OCI-LY1 (cell line): ENCODE results near the gene KRTAP10-8.
"Not testable (repeated sequence)": the region's sequence is repeated elsewhere in the genome, so short reads cannot be mapped to it uniquely, and the experiment has no call there.

Source experiments
- H2AFZ ChIP-seq: fragments of 200-600 bp; sonication (generic), shearing (Covaris generic); 2 replicates; pipeline ENCODE4 v1.6.0; 2014; ENCODE audit warnings: antibody characterized with exemption, mild to moderate bottlenecking, low read length
- H3F3A ChIP-seq: fragments of 200-600 bp; sonication (generic), shearing (Covaris generic); 2 replicates; pipeline ENCODE4 v1.6.0; 2014; ENCODE audit warnings: mild to moderate bottlenecking, antibody characterized with exemption, low read length, moderate library complexity; ENCODE audit not compliant: insufficient read depth
- H3K27ac ChIP-seq: fragments of 200-600 bp; sonication (generic); 2 replicates; pipeline ENCODE4 v1.5.1; 2014; ENCODE audit warnings: low read length, mixed run types, mild to moderate bottlenecking, low read depth; ENCODE audit not compliant: poor library complexity, severe bottlenecking
- H3K27me3 ChIP-seq: fragments of 200-600 bp; sonication (generic); 2 replicates; pipeline ENCODE4 v1.6.0; 2014; ENCODE audit warnings: antibody characterized with exemption, mild to moderate bottlenecking, low read length, moderate library complexity; ENCODE audit not compliant: insufficient read depth
- H3K36me3 ChIP-seq: fragments of 200-600 bp; sonication (generic); 2 replicates; pipeline ENCODE4 v1.6.1; 2014; ENCODE audit warnings: mild to moderate bottlenecking, antibody characterized with exemption, low read length, moderate library complexity, mixed read lengths; ENCODE audit not compliant: insufficient read depth
- H3K4me1 ChIP-seq: fragments of 200-600 bp; sonication (generic); 2 replicates; pipeline ENCODE4 v1.5.1; 2014; ENCODE audit warnings: mild to moderate bottlenecking, low read length, moderate library complexity; ENCODE audit not compliant: insufficient read depth, severe bottlenecking
- H3K4me2 ChIP-seq: fragments of 200-600 bp; sonication (generic), shearing (Covaris generic); 2 replicates; pipeline ENCODE4 v1.6.1; 2014; ENCODE audit warnings: low read length
- H3K4me3 ChIP-seq: fragments of 200-600 bp; sonication (generic); 2 replicates; pipeline ENCODE4 v1.5.1; 2014; ENCODE audit warnings: low read length, low read depth, mild to moderate bottlenecking, mixed read lengths; ENCODE audit not compliant: poor library complexity, severe bottlenecking
- H3K79me2 ChIP-seq: fragments of 200-600 bp; shearing (Covaris generic); 2 replicates; pipeline ENCODE4 v1.6.1; 2016; ENCODE audit warnings: mixed run types, low read length, mixed read lengths; ENCODE audit not compliant: insufficient read depth
- H3K9ac ChIP-seq: fragments of 200-600 bp; sonication (generic), shearing (Covaris generic); 2 replicates; pipeline ENCODE4 v1.6.1; 2014; ENCODE audit warnings: mild to moderate bottlenecking, low read length, mixed read lengths
- H3K9me2 ChIP-seq: fragments of 200-600 bp; sonication (generic), shearing (Covaris generic); 2 replicates; pipeline ENCODE4 v1.6.1; 2014; ENCODE audit warnings: low read depth, mild to moderate bottlenecking, low read length, mixed read lengths
- H3K9me3 ChIP-seq: fragments of 200-600 bp; shearing (Covaris generic); 2 replicates; pipeline ENCODE4 v1.6.1; 2014; ENCODE audit warnings: low read length, mixed read lengths
- H4K20me1 ChIP-seq: fragments of 200-600 bp; sonication (generic), shearing (Covaris generic); 2 replicates; pipeline ENCODE4 v1.6.0; 2016; ENCODE audit warnings: mild to moderate bottlenecking, low read length; ENCODE audit not compliant: insufficient read depth
- EZH2 ChIP-seq: fragments of 200-600 bp; sonication (generic), shearing (Covaris generic); IDR thresholded peaks from 2 replicates; pipeline ENCODE4 v1.8.0; 2017; ENCODE audit warnings: borderline replicate concordance, mixed run types, mild to moderate bottlenecking, antibody characterized with exemption, low read length, moderate library complexity, mixed read lengths
- TF ChIP-seq, protein P1 (sequence below): fragments of 200-600 bp; sonication (generic), shearing (Covaris generic); IDR thresholded peaks from 2 replicates; pipeline ENCODE4 v1.5.1; 2017; ENCODE audit warnings: mild to moderate bottlenecking, antibody characterized with exemption, low read length, moderate library complexity, mixed read lengths

KRTAP10-8 gene

DNA sequence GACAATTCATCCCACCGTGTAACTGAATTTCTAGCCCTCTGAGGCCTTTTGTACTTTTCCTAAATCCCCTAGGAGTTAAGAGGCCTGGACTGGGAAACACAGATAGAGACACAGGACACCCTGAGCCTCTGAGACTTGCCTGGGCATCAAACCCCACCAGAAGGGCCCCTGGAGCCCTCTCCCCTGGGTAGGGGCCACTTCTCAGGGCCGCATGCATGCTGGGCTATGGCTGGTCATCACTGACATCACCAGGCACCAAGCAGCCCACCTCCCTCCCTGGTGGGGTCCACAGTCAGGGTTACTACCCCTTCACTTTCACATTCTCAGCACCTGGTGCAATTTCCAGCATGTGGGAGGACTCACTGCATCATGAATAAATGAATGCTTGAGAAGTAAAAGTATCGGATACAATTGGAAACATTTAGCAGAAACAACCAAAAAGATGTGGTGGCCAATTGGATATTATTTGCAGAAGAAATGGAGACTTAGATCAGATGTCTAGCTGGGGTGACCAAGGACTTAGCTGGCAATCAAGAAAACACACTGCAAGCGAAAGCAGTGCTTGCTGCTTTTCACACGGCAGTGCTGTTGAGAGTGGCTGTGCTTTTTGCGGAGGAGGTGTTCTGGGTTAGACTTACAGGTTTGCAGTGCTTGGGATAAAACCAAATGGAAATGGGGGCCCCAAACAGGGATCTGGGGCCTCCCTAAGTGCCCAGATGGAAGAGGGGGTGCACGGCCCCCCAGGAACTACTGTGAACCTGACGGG lies 12.4 kb upstream of the KRTAP10-8 start:
- H3K27me3 ChIP-seq, result no peaks in the 10 kb centered on the region
- H3K27ac ChIP-seq, result no peak overlapping the region
- H3K9ac ChIP-seq, result no peak overlapping the region
- no peaks in the 10 kb centered on the region for H3K36me3 ChIP-seq
- H3K4me1 ChIP-seq, result no peaks in the 10 kb centered on the region
- H4K20me1 ChIP-seq, result no peaks in the 10 kb centered on the region
- no peak overlapping the region for H3K4me2 ChIP-seq
- H3K79me2 ChIP-seq, result no peaks in the 10 kb centered on the region
- H3K9me2 ChIP-seq, result no peaks in the 10 kb centered on the region
- no peaks in the 10 kb centered on the region for H3K9me3 ChIP-seq
- H3K4me3 ChIP-seq, result no peak overlapping the region
- H3F3A ChIP-seq, result no peaks in the 10 kb centered on the region
- H2AFZ ChIP-seq, result no peak overlapping the region
- TF ChIP-seq, protein P1, sequence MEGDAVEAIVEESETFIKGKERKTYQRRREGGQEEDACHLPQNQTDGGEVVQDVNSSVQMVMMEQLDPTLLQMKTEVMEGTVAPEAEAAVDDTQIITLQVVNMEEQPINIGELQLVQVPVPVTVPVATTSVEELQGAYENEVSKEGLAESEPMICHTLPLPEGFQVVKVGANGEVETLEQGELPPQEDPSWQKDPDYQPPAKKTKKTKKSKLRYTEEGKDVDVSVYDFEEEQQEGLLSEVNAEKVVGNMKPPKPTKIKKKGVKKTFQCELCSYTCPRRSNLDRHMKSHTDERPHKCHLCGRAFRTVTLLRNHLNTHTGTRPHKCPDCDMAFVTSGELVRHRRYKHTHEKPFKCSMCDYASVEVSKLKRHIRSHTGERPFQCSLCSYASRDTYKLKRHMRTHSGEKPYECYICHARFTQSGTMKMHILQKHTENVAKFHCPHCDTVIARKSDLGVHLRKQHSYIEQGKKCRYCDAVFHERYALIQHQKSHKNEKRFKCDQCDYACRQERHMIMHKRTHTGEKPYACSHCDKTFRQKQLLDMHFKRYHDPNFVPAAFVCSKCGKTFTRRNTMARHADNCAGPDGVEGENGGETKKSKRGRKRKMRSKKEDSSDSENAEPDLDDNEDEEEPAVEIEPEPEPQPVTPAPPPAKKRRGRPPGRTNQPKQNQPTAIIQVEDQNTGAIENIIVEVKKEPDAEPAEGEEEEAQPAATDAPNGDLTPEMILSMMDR, result no peak
- no peak for TF ChIP-seq EZH2

DNA sequence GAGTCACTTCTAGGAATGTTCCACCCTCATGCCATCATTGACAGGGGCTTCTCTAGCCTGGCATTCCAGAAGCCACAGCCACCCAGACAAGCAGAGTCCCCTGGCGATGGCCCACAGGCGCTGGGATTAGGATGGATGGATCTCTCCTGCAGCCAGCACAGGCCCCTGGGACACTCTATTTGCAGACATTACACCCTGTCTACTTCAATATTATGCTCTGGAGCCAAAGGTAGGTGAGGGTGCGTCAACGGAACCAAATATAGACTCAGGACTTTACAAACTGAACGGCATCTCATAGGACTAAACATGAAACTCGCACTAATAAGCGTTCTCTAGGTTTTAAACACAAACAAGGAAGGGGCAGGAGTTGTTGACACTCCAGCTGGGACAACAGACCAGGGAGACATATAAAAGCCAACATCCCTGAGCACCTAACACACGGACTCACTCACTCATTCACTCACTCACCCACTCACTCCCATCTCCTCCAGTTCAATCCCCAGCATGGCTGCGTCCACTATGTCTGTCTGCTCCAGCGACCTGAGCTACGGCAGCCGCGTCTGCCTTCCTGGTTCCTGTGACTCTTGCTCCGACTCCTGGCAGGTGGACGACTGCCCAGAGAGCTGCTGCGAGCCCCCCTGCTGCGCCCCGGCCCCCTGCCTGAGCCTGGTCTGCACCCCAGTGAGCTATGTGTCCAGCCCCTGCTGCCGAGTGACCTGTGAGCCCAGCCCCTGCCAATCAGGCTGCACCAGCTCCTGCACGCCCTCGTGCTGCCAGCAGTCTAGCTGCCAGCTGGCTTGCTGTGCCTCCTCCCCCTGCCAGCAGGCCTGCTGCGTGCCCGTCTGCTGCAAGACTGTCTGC lies 11.5 kb upstream of the KRTAP10-8 start, which contains the start of gene KRTAP10-7:
TSS of gene KRTAP10-7 (plus strand) at position 480 of the 861 bp plus-strand sequence. CDS start at position 505, 25 bp downstream.
- not testable (repeated sequence) for H3K4me3 ChIP-seq, H3K9me2 ChIP-seq, H3K27me3 ChIP-seq, H3K4me1 ChIP-seq, H4K20me1 ChIP-seq, H3K9me3 ChIP-seq, H3F3A ChIP-seq, H3K79me2 ChIP-seq, H3K4me2 ChIP-seq, H3K9ac ChIP-seq, H2AFZ ChIP-seq, H3K36me3 ChIP-seq, H3K27ac ChIP-seq

DNA sequence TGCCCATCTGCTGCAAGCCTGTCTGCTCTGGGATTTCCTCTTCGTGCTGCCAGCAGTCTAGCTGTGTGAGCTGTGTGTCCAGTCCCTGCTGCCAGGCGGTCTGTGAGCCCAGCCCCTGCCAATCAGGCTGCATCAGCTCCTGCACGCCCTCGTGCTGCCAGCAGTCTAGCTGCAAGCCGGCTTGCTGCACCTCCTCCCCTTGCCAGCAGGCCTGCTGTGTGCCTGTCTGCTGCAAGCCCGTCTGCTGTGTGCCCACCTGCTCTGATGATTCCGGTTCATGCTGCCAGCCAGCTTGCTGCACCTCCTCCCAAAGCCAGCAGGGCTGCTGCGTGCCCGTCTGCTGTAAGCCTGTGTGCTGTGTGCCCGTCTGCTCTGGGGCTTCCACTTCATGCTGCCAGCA lies 10.8 kb upstream of the KRTAP10-8 start:
- H3K4me2 ChIP-seq, H3K9me2 ChIP-seq, H3K4me1 ChIP-seq, H2AFZ ChIP-seq, H3K36me3 ChIP-seq, H3K79me2 ChIP-seq, H3K9me3 ChIP-seq, H3K9ac ChIP-seq, H4K20me1 ChIP-seq, H3F3A ChIP-seq, H3K4me3 ChIP-seq, H3K27me3 ChIP-seq, H3K27ac ChIP-seq: not testable (repeated sequence)

DNA sequence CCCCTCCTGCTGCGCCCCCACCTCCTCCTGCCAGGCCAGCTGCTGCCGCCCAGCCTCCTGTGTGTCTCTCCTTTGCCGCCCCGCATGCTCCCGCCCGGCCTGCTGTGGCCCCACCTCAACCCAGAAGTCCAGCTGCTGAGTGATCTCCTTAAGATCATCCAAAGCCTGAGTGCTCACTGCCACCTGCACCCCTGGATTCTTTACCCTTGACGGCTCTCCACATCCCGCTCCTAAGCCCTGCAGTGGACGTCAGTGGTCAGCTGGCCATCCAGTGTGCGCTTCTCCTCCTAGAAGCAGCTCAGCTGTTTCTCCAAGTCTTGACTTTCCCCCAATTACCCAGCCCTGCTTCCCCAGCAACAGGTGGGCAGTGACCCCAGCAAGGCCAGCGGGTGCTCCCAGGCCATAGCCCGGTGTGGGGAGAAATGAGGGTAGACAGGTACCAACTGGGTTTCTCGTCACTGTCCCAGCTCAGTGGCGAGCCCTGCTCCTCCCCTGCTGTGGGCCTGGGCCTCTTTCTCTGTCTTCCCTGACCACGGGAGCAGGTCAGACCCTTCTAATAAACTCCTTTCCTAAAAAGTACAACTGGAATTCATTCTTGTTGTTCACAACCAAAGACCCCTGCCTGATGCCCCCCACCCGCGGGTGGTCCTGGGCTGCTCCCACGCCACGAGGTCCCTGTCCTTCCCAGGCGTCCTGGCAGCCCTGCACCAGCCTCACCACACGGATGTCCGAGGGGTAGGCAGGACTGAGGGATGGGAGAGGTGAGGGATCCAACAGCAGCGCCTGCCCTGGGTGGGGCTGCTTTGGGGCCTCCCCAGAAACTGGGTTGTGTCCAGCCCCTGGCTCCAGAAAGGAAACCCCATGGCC lies 10.1 kb upstream of the KRTAP10-8 start:
- no peak overlapping the region for H3K27ac ChIP-seq
- H2AFZ ChIP-seq, result no peak overlapping the region
- no peaks in the 10 kb centered on the region for H3K36me3 ChIP-seq
- H3K4me1 ChIP-seq, result no peaks in the 10 kb centered on the region
- TF ChIP-seq, protein P1, result no peak
- no peak for TF ChIP-seq EZH2
- H3K9me2 ChIP-seq, result no peaks in the 10 kb centered on the region
- H3K79me2 ChIP-seq, result no peaks in the 10 kb centered on the region
- H3F3A ChIP-seq, result no peaks in the 10 kb centered on the region
- H3K27me3 ChIP-seq, result no peaks in the 10 kb centered on the region
- H3K9ac ChIP-seq, result no peak overlapping the region
- no peak overlapping the region for H3K4me3 ChIP-seq
- H3K4me2 ChIP-seq, result no peak overlapping the region
- H4K20me1 ChIP-seq, result no peaks in the 10 kb centered on the region
- H3K9me3 ChIP-seq, result no peaks in the 10 kb centered on the region
